A549 (cell line): Measurements from ENCODE around the gene SPTLC3.

Experiments used
- CTCF ChIP-seq: fragments of >200 bp; sonication (Bioruptor Twin); formaldehyde crosslinking; IDR thresholded peaks from 3 replicates; pipeline ENCODE4 v1.5.1; 2016
- EHMT2 ChIP-seq: fragments of 200-600 bp; sonication (generic); IDR thresholded peaks from 2 replicates; pipeline ENCODE4 v1.6.1; 2016; ENCODE audit warnings: antibody characterized with exemption, low read depth, mild to moderate bottlenecking, moderate library complexity
- HMGXB4 ChIP-seq: fragments of 250-450 bp; sonication (Bioruptor Pico); IDR thresholded peaks from 2 replicates; pipeline ENCODE4 v1.5.0; 2021; ENCODE audit warnings: mild to moderate bottlenecking, moderate library complexity, borderline replicate concordance
- JUN ChIP-seq, 2 experiments: fragments of >200 bp; sonication (Bioruptor Twin); formaldehyde crosslinking; IDR thresholded peaks; 2 replicates in 1 of 2; 3 replicates in 1 of 2; pipeline ENCODE4 v1.6.1; 2016 to 2017
- JUNB ChIP-seq: fragments of >200 bp; sonication (Bioruptor Twin); formaldehyde crosslinking; IDR thresholded peaks from 2 replicates; pipeline ENCODE4 v1.6.1; 2016
- KDM1A ChIP-seq: fragments of 200-600 bp; sonication (generic); IDR thresholded peaks from 2 replicates; pipeline ENCODE4 v1.6.1; 2016; ENCODE audit warnings: low read depth, mild to moderate bottlenecking
- MYC ChIP-seq: IDR thresholded peaks from 2 replicates; pipeline ENCODE4 v1.6.1; 2012; ENCODE audit warnings: mild to moderate bottlenecking, inconsistent platforms, low read length, improper control_type of control experiment, borderline replicate concordance
- PBX3 ChIP-seq: IDR thresholded peaks from 2 replicates; pipeline ENCODE4 v1.6.1; 2012
- PHF8 ChIP-seq: fragments of 200-600 bp; sonication (generic); IDR thresholded peaks from 2 replicates; pipeline ENCODE4 v1.6.1; 2016; ENCODE audit warnings: low read depth, mild to moderate bottlenecking, antibody characterized with exemption, moderate library complexity, borderline replicate concordance
- POLR2A ChIP-seq: IDR thresholded peaks from 2 replicates; pipeline ENCODE4 v1.6.1; 2012; ENCODE audit warnings: mild to moderate bottlenecking, low read length
- SMC3 ChIP-seq: fragments of >200 bp; sonication (Bioruptor Twin); formaldehyde crosslinking; IDR thresholded peaks from 3 replicates; pipeline ENCODE4 v1.6.1; 2018; ENCODE audit warnings: inconsistent platforms
- USF2 ChIP-seq: fragments of 450-650 bp; IDR thresholded peaks from 2 replicates; pipeline ENCODE4 v1.6.1; 2014; ENCODE audit warnings: antibody characterized with exemption

- TF ChIP-seq KDM1A: no peak
- TF ChIP-seq EHMT2: no peak
- TF ChIP-seq PBX3: no peak
- TF ChIP-seq CTCF: no peak
- TF ChIP-seq USF2: no peak
- TF ChIP-seq JUNB: no peak
- TF ChIP-seq HMGXB4 (CRISPR knock-in tag): no peak
- no peak for TF ChIP-seq MYC
- TF ChIP-seq POLR2A: no peak
- no peak for TF ChIP-seq SMC3
- no peak for TF ChIP-seq JUN (IDR thresholded peaks at IDR 0.05)
- no peak for TF ChIP-seq PHF8
Observed at GRCh38 chr20:13166437-13166836, 157.7 kb downstream of the SPTLC3 start.
